ENCODE measurements around the gene CCBE1.

- TF ChIP-seq CTCF (IDR thresholded peaks at IDR 0.05), result no peak
- no peak for TF ChIP-seq ZFX (IDR thresholded peaks at IDR 0.05; ENCODE audit: borderline replicate concordance)
Observed at GRCh38 chr18:59735269-59735860, 38.1 kb upstream of the CCBE1 start.
